Activated CD8-positive, alpha-beta memory T cell treated with anti-CD3 and anti-CD28 coated beads for 36 hours (primary cell): ENCODE measurements around the gene CERS3. TPM values are rescaled to one million over a fixed set of nuclear protein-coding genes. Genes with fewer than 3 reads are reported as not detected.

ENCODE experiments used
- CTCF ChIA-PET: fragments of 350-600 bp; sonication (Branson Sonifier 250); formaldehyde crosslinking; loops from one replicate; lab custom pipeline; 2021; ENCODE audit warnings: antibody characterized with exemption; lab: Charles Lee
- POLR2A ChIA-PET: fragments of 350-600 bp; sonication (Branson Sonifier 250); formaldehyde crosslinking; loops from one replicate; lab custom pipeline; 2021; ENCODE audit warnings: antibody characterized with exemption; lab: Charles Lee
- total RNA-seq, 2 experiments: library from RNA; stranded (reverse); gene quantifications; one replicate each; pipeline ENCODE4 v1.2.3, GENCODE V29; 2021

Gene CERS3
- total RNA-seq, result under 1 TPM in 1 of 2 experiments, not detected in 1; 0.15 TPM

DNA sequence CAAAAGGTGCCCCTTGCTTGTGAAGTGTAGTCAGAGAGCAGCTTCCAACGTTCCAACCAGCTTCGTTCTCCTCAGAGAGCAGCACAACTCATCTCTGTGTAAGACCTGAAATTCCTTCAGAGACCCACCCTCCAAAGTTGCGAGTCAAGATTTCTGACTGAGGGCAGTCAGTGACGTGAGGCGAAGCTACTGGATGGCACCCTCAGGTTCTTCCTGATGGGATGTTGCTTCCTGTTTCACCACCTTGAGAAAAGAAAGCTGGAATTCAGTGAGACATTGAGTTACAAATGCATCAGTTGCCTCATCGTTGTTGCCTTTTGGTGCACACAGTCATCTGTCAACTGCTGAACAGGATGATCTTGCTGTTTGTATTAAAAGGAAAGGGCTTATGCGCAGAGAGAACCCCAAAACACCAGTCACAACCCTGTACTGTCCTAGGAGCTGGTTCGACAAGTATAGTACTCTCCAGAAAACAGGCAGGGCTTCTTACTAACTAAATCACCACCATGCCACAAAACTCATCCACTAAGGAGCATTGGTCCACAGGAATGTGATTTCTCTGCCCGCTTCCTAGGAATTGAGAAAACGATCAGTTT is at the start of gene CERS3:
TSS of gene CERS3 (minus strand) at position 118 of the 596 bp plus-strand sequence. CDS start 27,101 bp downstream, outside the sequence.
- CTCF ChIA-PET, result no interaction called here
- POLR2A ChIA-PET, result no interaction called here

GRCh38 chr15:100573526-100573925 is 44.8 kb upstream of the CERS3 start:
- ChIA-PET POLR2A (no interaction called here), CTCF (interaction anchor here (0.7 to 1.6 kb wide), 4 partner anchors 19 to 357 kb away, joined by 3 to 5 read pairs (median 4); no protein-coding TSS in a partner anchor)

GRCh38 chr15:100572362-100572983 is 43.7 kb upstream of the CERS3 start:
- POLR2A ChIA-PET, result no interaction called here
- CTCF ChIA-PET, result interaction anchor here (0.6 to 1.6 kb wide), 4 partner anchors 9 to 647 kb away, joined by 3 to 5 read pairs (median 4); no protein-coding TSS in a partner anchor

GRCh38 chr15:100571592-100572167 is 42.9 kb upstream of the CERS3 start:
- CTCF ChIA-PET, result interaction anchor here (1.2 to 1.4 kb wide), 2 partner anchors 8 to 224 kb away, joined by 3 to 4 read pairs; no protein-coding TSS in a partner anchor
- POLR2A ChIA-PET, result interaction anchor here (1.2 kb wide), 1 partner anchor 26 kb away, joined by 3 read pairs; no protein-coding TSS in a partner anchor

- ChIA-PET POLR2A (interaction anchor here (1.2 kb wide), 1 partner anchor 27 kb away, joined by 3 read pairs; no protein-coding TSS in a partner anchor), CTCF (interaction anchor here (1.2 kb wide), 1 partner anchor 221 kb away, joined by 5 read pairs; no protein-coding TSS in a partner anchor)
These were observed 42.1 kb upstream of the CERS3 start for GRCh38 chr15:100570735-100571313.

DNA sequence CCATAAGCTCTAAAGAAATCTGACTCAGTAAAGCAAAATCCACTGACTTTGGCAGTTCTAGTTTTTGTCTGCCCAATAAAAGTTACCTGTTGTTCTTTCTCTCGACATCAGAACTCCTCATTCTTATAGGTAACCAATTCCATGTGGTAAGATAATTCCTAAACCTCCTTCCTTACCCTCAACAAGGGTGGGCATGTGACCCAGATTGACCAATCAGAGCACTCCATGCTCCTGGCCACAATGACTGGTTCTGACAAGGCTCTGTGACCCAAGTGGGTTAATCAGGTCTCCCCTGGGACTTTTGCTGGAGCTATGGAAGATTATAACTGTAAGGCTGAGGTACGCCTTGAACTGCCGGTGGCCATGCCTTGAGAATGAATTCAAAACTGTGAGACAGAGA is 41.5 kb upstream of the CERS3 start:
- POLR2A ChIA-PET, result interaction anchor here (1.2 kb wide), 1 partner anchor 28 kb away, joined by 3 read pairs; no protein-coding TSS in a partner anchor
- CTCF ChIA-PET, result interaction anchor here (1.2 kb wide), 1 partner anchor 220 kb away, joined by 5 read pairs; no protein-coding TSS in a partner anchor

GRCh38 chr15:100569391-100569790 is 40.6 kb upstream of the CERS3 start:
- CTCF ChIA-PET, result no interaction called here
- POLR2A ChIA-PET, result no interaction called here

DNA sequence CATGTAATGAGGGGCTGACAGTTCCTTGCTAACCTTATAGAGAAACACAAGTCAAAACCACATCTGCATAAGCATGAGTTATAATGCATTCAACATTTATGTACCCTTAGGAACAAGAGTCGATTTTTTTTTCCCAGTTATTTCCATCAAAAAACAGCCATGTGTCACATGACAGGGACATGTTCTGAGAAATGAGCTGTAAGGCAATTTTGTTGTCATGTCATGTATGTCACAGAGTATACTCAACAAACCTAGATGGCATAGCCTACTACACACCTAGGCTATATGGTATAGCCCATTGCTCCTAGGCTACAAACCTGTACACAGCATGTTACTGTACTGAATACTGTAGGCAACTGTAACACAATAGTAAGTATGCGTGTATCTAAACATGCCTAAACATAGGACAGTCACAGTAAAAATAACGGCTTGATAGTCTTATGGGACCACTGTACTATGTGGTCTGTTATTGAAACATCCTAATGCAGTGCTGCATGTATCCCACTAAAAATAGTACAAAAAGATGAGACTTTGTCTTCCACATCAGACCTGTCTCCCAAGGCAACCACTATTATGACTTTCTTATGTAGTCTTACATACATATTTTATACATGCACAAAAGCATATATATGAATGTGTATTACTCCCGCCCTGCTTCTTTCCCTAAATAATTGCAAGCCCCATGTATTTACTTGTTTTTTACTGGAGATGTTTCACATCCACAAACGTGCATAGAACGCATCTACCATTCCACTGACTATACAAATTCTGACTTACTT is 38.3 kb upstream of the CERS3 start:
- ChIA-PET POLR2A (no interaction called here), CTCF (interaction anchor here (0.8 kb wide), 1 partner anchor 217 kb away, joined by 3 read pairs; no protein-coding TSS in a partner anchor)

DNA sequence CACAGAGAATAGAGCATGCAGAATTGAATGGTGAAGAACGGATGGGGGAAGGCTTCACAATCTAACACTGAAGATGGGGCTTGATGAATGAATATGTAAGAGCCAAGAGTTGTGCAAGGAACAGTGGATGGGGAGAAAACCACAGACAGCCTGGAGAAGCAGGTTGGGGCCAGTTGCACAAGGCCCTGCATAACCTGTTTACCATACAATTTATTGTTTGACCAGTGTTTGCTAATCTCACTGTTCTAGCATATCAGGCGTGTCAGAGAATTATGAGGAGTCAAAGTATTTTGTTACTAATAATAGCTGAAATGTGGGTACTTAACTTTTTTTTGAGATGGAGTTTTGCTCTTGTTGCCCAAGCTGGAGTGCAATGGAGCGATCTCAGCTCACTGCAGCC is 36.8 kb upstream of the CERS3 start:
- CTCF ChIA-PET, result no interaction called here
- POLR2A ChIA-PET, result no interaction called here

DNA sequence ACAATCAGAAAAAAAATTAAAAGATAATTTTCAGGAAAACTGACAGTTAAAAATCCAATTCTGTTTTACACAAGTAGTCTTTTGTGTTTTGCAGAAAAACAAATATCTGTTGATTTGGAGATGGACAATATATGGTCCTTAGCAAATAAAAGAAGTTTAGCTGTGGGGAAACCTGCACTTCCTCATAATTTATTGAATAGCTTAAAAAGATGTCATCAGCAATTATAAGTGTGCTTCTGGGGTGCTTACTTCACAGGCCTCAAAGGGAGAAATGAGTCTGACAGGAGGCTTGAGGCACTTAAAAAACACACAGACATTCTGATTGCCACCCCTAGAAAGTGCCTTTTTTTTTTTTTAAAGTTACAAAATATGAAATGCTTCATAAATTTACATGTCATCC is 31.6 kb upstream of the CERS3 start:
- ChIA-PET CTCF (no interaction called here), POLR2A (no interaction called here)

- POLR2A ChIA-PET, result no interaction called here
- CTCF ChIA-PET, result no interaction called here
These were observed 30.6 kb upstream of the CERS3 start for GRCh38 chr15:100559330-100559729.

DNA sequence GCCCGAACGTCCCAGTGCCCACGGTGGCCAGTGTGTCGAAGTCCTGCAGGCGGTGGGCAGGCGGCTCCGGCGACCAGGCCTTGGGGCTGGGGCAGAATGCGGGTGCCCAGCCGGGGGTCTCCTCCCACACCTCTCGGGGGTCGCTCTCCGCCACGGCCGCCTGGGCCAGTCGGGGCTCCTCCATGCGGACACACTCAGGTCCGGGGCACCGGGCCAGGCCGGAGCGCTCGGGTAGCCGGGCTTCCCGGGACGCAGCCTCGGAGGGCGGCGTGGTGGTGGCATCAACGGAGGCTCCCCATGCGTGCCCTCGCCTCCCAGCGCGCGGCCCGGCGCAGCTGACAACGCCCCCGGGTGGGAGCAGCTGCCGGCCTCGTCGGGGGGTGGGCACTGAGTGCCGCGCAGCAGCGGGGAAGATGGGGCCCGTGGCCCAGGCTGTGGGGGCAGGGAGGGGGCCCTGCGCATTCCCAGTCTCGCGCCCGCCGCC is 30.1 kb upstream of the CERS3 start:
- CTCF ChIA-PET, result no interaction called here
- POLR2A ChIA-PET, result no interaction called here

DNA sequence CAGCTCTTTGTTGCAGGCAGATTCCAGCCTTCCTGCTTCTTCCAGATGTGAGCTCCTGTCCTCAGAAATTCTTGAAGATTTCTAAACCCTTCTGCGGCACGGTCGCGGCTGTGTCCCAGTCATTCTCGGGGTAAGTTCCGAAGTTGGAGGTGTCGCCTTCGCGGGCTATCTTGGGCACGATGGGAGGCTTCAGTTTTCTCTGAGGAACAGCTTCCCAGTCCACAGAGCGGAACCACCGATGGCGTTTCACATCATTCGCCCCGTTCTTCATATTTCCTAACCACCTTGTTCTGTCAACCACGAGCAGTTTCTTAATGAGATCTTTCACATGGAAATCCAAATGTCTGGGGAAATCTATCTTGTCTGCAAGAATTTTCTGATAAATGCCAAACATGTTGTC is 24.7 kb upstream of the CERS3 start:
- CTCF ChIA-PET, result no interaction called here
- POLR2A ChIA-PET, result no interaction called here

- CTCF ChIA-PET, result no interaction called here
These were observed 19.2 kb upstream of the CERS3 start for GRCh38 chr15:100547961-100548360.

DNA sequence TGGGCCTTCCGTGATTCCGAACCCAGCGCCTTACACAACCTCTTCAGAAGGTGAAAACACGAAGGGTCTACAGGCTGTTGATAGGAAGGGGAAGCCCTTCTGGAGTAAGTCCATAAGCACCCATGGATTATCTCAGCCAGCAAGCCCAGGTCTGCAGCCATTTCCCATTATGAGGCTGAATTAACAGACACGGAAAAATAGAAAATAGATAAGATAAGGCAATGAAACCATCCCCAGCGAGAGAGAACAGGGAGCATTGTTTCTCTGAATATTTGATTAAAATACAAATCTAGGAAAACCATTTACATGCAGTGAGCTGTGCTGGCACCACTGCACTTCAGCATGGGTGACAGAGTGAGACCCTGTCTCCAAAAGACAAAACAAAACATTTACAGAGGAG is 16.2 kb upstream of the CERS3 start:
- ChIA-PET POLR2A (no interaction called here), CTCF (no interaction called here)

More at GRCh38 chr15:100547961-100548360, 19.2 kb upstream of the CERS3 start:
- POLR2A ChIA-PET, result no interaction called here

GRCh38 chr15:100544338-100544841 is 15.6 kb upstream of the CERS3 start:
- ChIA-PET CTCF (no interaction called here), POLR2A (no interaction called here)

DNA sequence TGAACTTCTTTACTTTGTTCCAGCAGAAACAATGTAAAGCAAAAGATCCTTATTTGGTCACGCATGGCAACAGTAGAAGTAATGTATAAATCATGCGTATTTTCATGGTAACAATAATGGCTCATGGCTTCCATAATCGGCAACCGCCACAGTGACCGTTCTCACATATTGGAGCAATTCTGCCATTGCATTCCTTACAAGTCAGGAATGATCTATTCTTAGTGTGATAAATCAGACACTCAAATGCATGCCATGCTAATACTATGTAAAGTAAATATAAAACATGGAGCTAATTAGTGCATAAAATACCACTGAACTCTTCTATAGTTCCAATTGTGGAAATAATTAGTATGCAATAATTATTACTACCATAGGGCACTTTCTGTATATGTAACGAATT is 13.5 kb upstream of the CERS3 start:
- ChIA-PET POLR2A (interaction anchor here (0.6 kb wide), 1 partner anchor 10 kb away, joined by 3 read pairs; no protein-coding TSS in a partner anchor), CTCF (no interaction called here)

GRCh38 chr15:100537331-100537730 is 8.6 kb upstream of the CERS3 start:
- CTCF ChIA-PET, result no interaction called here
- POLR2A ChIA-PET, result no interaction called here

GRCh38 chr15:100536733-100537132 is 8.0 kb upstream of the CERS3 start:
- ChIA-PET CTCF (no interaction called here), POLR2A (no interaction called here)
